ENCODE data around the gene MRTFA.
"Not testable (repeated sequence)": the region's sequence is repeated elsewhere in the genome, so short reads cannot be mapped to it uniquely, and the experiment has no call there.

MRTFA gene

DNA sequence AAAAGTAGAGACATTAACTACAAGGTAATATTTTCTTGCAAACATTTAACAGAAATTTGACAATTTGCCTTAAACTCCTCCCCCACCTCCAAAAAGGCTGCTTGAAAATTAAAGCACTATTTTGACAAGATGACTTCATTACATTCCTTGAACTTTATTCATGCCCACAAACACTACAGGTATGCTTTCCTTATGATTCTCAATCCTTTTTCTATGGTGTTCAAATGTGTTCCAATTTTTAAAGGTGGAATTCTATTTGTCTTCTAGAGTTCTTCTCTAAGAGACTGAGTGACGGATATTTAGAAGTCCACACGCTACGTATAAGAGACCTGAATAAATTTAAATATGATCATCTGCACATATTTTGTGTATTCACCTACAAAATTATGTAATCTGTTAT, 69.4 kb downstream of the MRTFA start:
- no peaks in the 10 kb centered on the region for H3K36me3 ChIP-seq (ENCODE audit: control insufficient read depth, insufficient read depth, low read length)
- H3K4me1 ChIP-seq (ENCODE audit: control insufficient read depth, insufficient read depth, low read length, poor library complexity, severe bottlenecking), result no peaks in the 10 kb centered on the region
- H3K27me3 ChIP-seq (replicated peaks; ENCODE audit: control insufficient read depth, insufficient read depth, low read length, poor library complexity, severe bottlenecking), result no peaks in the 10 kb centered on the region
- no peak overlapping the region for H3K4me3 ChIP-seq (ENCODE audit: insufficient read depth, low read depth, low read length, poor library complexity, severe bottlenecking)
- no peak overlapping the region for H3K27ac ChIP-seq (ENCODE audit: insufficient read depth, low read length, poor library complexity, severe bottlenecking)
- H3K9me3 ChIP-seq (ENCODE audit: control insufficient read depth, low read length), result no peaks in the 10 kb centered on the region
- DNase-seq, result no peak

DNA sequence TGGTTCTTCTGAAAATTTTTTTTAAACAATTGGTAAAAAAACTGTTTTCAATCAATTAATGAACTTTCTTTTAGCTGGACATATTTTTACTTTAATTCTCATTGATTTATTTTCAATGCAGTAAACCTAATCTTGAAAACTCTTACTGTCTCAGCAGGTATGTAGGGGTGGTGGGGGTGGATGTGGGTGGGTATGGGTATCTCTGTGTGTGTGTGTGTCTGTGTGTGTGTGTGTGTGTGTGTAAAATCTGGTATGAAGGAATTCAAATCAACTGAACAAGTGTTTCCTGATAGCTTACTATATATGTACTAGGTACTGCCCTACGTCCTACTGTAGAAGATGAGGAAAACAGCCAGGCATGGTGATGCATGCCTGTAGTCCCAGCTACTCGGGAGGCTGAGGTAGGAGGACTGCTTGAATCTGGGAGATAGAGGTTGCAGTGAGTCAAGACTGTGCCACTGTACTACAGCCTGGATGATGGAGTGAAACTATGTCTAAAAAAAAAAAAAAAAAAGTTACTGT, 75.5 kb downstream of the MRTFA start:
- Histone ChIP-seq H3K27ac (ENCODE audit: insufficient read depth, low read length, poor library complexity, severe bottlenecking) (no peak overlapping the region), H3K27me3 (replicated peaks; ENCODE audit: control insufficient read depth, insufficient read depth, low read length, poor library complexity, severe bottlenecking) (no peaks in the 10 kb centered on the region), H3K36me3 (ENCODE audit: control insufficient read depth, insufficient read depth, low read length) (no peaks in the 10 kb centered on the region), H3K4me3 (ENCODE audit: insufficient read depth, low read depth, low read length, poor library complexity, severe bottlenecking) (no peak overlapping the region), H3K9me3 (ENCODE audit: control insufficient read depth, low read length) (no peaks in the 10 kb centered on the region), H3K4me1 (ENCODE audit: control insufficient read depth, insufficient read depth, low read length, poor library complexity, severe bottlenecking) (no peaks in the 10 kb centered on the region)
- no peak for DNase-seq

DNA sequence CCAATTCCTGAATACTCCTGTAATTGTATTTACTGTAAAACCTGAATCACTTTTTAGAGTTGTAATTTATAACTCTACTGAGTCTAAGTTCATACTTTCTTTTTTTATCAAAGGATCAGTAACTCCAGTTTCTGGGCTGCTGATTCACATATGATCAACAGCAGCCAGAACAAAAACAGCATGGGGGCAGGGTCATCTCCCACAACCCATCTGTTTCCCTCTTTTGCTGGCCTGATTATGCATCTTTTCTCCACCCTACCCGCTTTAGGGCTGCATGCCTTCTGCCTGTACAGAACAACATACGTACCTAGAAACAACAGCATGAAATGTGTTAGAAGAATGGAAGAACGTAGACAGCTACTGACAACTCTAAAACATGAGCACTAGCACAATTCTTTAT, 76.0 kb downstream of the MRTFA start:
- no peaks in the 10 kb centered on the region for H3K9me3 ChIP-seq (ENCODE audit: control insufficient read depth, low read length)
- no peak overlapping the region for H3K27ac ChIP-seq (ENCODE audit: insufficient read depth, low read length, poor library complexity, severe bottlenecking)
- no peaks in the 10 kb centered on the region for H3K4me1 ChIP-seq (ENCODE audit: control insufficient read depth, insufficient read depth, low read length, poor library complexity, severe bottlenecking)
- no peaks in the 10 kb centered on the region for H3K36me3 ChIP-seq (ENCODE audit: control insufficient read depth, insufficient read depth, low read length)
- H3K4me3 ChIP-seq (ENCODE audit: insufficient read depth, low read depth, low read length, poor library complexity, severe bottlenecking), result no peak overlapping the region
- no peaks in the 10 kb centered on the region for H3K27me3 ChIP-seq (replicated peaks; ENCODE audit: control insufficient read depth, insufficient read depth, low read length, poor library complexity, severe bottlenecking)
- no peak for DNase-seq

DNA sequence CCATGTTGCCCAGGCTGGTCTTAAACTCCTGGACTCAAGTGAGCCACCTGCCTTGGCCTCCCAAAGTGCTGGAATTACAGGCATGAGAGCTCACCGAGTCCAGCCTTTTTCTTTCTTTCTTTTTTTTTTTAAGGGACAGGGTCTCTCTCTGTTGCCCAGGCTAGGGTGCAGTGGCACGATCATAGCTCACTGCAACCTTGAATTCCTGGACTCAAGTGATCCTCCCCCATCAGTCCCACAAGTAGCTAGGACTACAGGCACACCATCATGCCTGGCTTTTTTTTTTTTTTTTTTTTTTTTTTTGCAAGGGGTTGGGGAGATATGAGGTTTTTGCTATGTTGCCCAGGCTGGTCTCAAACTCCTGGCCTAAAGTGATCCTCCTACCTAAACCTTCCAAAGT, 78.5 kb downstream of the MRTFA start:
- DNase-seq, result no peak
- Histone ChIP-seq H3K9me3 (ENCODE audit: control insufficient read depth, low read length) (no peaks in the 10 kb centered on the region), H3K27ac (ENCODE audit: insufficient read depth, low read length, poor library complexity, severe bottlenecking) (no peak overlapping the region), H3K36me3 (ENCODE audit: control insufficient read depth, insufficient read depth, low read length) (no peaks in the 10 kb centered on the region), H3K27me3 (replicated peaks; ENCODE audit: control insufficient read depth, insufficient read depth, low read length, poor library complexity, severe bottlenecking) (no peaks in the 10 kb centered on the region), H3K4me3 (ENCODE audit: insufficient read depth, low read depth, low read length, poor library complexity, severe bottlenecking) (no peak overlapping the region), H3K4me1 (ENCODE audit: control insufficient read depth, insufficient read depth, low read length, poor library complexity, severe bottlenecking) (no peaks in the 10 kb centered on the region)

- no peaks in the 10 kb centered on the region for H3K9me3 ChIP-seq (ENCODE audit: control insufficient read depth, low read length)
- H3K27ac ChIP-seq (ENCODE audit: insufficient read depth, low read length, poor library complexity, severe bottlenecking), result no peak overlapping the region
- DNase-seq, result no peak
- no peaks in the 10 kb centered on the region for H3K27me3 ChIP-seq (replicated peaks; ENCODE audit: control insufficient read depth, insufficient read depth, low read length, poor library complexity, severe bottlenecking)
- H3K36me3 ChIP-seq (ENCODE audit: control insufficient read depth, insufficient read depth, low read length), result no peaks in the 10 kb centered on the region
- H3K4me3 ChIP-seq (ENCODE audit: insufficient read depth, low read depth, low read length, poor library complexity, severe bottlenecking), result no peak overlapping the region
- H3K4me1 ChIP-seq (ENCODE audit: control insufficient read depth, insufficient read depth, low read length, poor library complexity, severe bottlenecking), result no peaks in the 10 kb centered on the region
These were observed 79.9 kb downstream of the MRTFA start for GRCh38 chr22:40556641-40557040.

DNA sequence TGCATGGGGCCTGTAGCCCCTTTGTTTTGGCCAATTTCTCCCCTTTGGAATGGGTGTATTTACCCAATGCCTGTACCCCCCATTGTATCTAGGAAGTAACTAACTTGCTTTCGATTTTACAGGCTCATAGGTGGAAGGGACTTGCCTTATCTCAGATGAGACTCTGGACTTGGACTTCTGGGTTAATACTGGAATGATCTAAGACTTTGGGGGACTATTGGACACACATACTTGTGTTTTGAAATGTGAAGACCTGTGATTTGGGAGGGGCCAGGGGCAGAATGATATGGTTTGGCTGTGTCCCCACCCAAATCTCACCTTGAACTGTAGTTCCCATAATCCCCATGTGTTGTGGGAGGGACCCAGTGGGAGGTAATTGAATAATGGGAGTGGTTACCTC, 82.5 kb downstream of the MRTFA start:
- H3K9me3 ChIP-seq (ENCODE audit: control insufficient read depth, low read length); H3K4me3 ChIP-seq (ENCODE audit: insufficient read depth, low read depth, low read length, poor library complexity, severe bottlenecking); H3K27me3 ChIP-seq (replicated peaks; ENCODE audit: control insufficient read depth, insufficient read depth, low read length, poor library complexity, severe bottlenecking); H3K4me1 ChIP-seq (ENCODE audit: control insufficient read depth, insufficient read depth, low read length, poor library complexity, severe bottlenecking); DNase-seq; H3K27ac ChIP-seq (ENCODE audit: insufficient read depth, low read length, poor library complexity, severe bottlenecking); H3K36me3 ChIP-seq (ENCODE audit: control insufficient read depth, insufficient read depth, low read length): not testable (repeated sequence)

DNA sequence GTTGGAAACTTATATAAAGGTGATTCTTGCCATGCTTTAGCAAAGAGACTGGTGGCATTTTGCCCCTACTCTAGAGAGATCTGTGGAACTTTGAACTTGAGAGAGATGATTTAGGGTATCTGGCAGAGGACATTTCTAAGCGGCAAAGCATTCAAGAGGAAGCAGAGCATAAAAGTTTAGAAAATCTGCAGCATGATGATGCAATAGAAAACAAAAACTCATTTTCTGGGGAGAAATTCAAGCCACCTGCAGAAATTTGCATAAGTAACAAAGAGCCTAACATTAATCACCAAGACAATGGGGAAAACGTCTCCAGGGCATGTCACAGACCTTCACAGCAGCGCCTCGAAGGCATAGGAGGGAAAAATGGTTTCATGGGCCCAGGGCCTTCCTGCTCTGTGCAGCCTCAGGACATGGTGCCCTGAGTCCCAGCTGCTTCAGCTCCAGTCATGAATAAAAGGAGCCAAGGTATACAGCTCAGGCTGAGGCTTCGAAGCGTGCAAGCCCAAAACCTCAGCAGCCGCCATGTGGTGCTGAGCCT, 83.4 kb downstream of the MRTFA start:
- Histone ChIP-seq H3K36me3 (ENCODE audit: control insufficient read depth, insufficient read depth, low read length) (no peaks in the 10 kb centered on the region), H3K9me3 (ENCODE audit: control insufficient read depth, low read length) (no peaks in the 10 kb centered on the region), H3K4me3 (ENCODE audit: insufficient read depth, low read depth, low read length, poor library complexity, severe bottlenecking) (no peak overlapping the region), H3K27me3 (replicated peaks; ENCODE audit: control insufficient read depth, insufficient read depth, low read length, poor library complexity, severe bottlenecking) (no peaks in the 10 kb centered on the region), H3K4me1 (ENCODE audit: control insufficient read depth, insufficient read depth, low read length, poor library complexity, severe bottlenecking) (no peaks in the 10 kb centered on the region), H3K27ac (ENCODE audit: insufficient read depth, low read length, poor library complexity, severe bottlenecking) (no peak overlapping the region)
- DNase-seq, result no peak

DNA sequence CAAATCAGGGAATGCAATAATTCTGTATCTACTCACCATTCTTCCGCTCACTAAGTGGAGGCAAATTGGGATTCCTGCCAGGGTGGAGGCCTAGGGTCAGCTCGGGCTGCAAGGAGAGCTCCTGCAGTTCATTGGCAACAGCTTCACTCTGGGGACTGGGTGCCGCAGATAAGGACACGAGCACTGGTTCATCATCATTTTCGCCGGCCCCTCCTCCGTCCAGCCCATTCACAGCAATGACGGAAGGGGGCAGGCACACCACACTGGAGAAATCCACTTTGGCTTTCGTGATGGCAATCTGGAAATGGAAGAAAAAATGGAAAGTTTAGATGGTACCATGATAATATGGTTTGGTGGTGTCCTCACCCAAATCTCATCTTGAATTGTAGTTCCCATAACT, 84.4 kb downstream of the MRTFA start:
- Histone ChIP-seq H3K27ac (ENCODE audit: insufficient read depth, low read length, poor library complexity, severe bottlenecking) (no peak overlapping the region), H3K4me3 (ENCODE audit: insufficient read depth, low read depth, low read length, poor library complexity, severe bottlenecking) (no peak overlapping the region), H3K9me3 (ENCODE audit: control insufficient read depth, low read length) (no peaks in the 10 kb centered on the region), H3K27me3 (replicated peaks; ENCODE audit: control insufficient read depth, insufficient read depth, low read length, poor library complexity, severe bottlenecking) (no peaks in the 10 kb centered on the region), H3K36me3 (ENCODE audit: control insufficient read depth, insufficient read depth, low read length) (no peaks in the 10 kb centered on the region), H3K4me1 (ENCODE audit: control insufficient read depth, insufficient read depth, low read length, poor library complexity, severe bottlenecking) (no peaks in the 10 kb centered on the region)
- DNase-seq, result no peak

GRCh38 chr22:40547729-40548143, 88.8 kb downstream of the MRTFA start:
- Histone ChIP-seq H3K4me3 (ENCODE audit: insufficient read depth, low read depth, low read length, poor library complexity, severe bottlenecking) (no peak overlapping the region), H3K36me3 (ENCODE audit: control insufficient read depth, insufficient read depth, low read length) (no peaks in the 10 kb centered on the region), H3K4me1 (ENCODE audit: control insufficient read depth, insufficient read depth, low read length, poor library complexity, severe bottlenecking) (no peaks in the 10 kb centered on the region), H3K27me3 (replicated peaks; ENCODE audit: control insufficient read depth, insufficient read depth, low read length, poor library complexity, severe bottlenecking) (no peaks in the 10 kb centered on the region), H3K9me3 (ENCODE audit: control insufficient read depth, low read length) (no peaks in the 10 kb centered on the region), H3K27ac (ENCODE audit: insufficient read depth, low read length, poor library complexity, severe bottlenecking) (no peak overlapping the region)
- DNase-seq, result no peak

- no peaks in the 10 kb centered on the region for H3K4me1 ChIP-seq (ENCODE audit: control insufficient read depth, insufficient read depth, low read length, poor library complexity, severe bottlenecking)
- H3K27ac ChIP-seq (ENCODE audit: insufficient read depth, low read length, poor library complexity, severe bottlenecking), result no peak overlapping the region
- no peak for DNase-seq
- H3K36me3 ChIP-seq (ENCODE audit: control insufficient read depth, insufficient read depth, low read length), result no peaks in the 10 kb centered on the region
- no peak overlapping the region for H3K4me3 ChIP-seq (ENCODE audit: insufficient read depth, low read depth, low read length, poor library complexity, severe bottlenecking)
- H3K27me3 ChIP-seq (replicated peaks; ENCODE audit: control insufficient read depth, insufficient read depth, low read length, poor library complexity, severe bottlenecking), result no peaks in the 10 kb centered on the region
- H3K9me3 ChIP-seq (ENCODE audit: control insufficient read depth, low read length), result no peaks in the 10 kb centered on the region
These were observed 91.8 kb downstream of the MRTFA start for GRCh38 chr22:40544758-40545157.
